ENCODE results near the gene TFAP2E. TPM values are rescaled to one million over a fixed set of nuclear protein-coding genes. Genes with fewer than 3 reads are reported as not detected.

Gene TFAP2E
- total RNA-seq, 1 experiment from 2014 or later = 0.26 TPM

DNA sequence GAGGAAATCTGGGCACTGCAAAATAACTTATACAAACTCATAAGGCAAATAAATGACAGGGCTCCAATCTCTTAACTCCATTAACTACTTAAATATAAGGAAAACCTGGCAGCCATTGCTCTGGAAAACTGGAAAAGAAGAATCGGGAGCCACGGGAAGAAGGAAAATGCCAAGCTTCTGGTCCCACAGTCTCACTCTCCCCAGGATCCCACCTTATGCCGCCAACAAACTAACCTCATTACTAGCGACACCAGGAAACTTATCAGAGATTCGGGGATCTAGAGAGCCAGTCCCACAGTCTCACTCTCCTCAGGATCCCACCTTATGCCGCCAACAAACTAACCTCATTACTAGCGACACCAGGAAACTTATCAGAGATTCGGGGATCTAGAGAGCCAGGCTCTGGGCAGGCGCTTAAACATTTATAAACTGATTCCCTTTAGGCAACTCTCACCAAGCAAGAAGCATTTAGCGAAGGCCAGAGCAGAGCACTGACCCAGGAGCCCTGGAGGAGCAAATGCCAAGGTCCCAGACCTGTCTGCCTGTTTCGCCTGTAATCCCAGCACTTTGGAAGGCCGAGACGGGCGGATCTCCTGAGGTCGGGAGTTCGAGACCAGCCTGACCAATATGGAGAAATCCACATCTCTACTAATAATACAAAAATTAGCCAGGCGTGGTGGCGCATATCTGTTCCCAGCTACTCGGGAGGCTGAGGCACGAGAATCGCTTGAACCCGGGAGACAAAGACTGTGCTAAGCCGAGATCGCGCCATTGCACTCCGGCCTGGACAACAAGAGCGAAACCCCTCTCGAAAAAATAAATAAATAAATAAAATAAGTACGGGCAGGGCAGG, 67.5 kb downstream of the TFAP2E start:
- peaks cover under 1% of the 10 kb centered on the region; the same call in 1 of the 2 replicates for H3K27me3 ChIP-seq
- peaks cover 32% of the 10 kb centered on the region for H3K36me3 ChIP-seq
- H3K9me3 ChIP-seq = no peaks in the 10 kb centered on the region
- peak; percentile 2 for DNase-seq
- peak overlapping the region; percentile 96 for H3K4me3 ChIP-seq

DNA sequence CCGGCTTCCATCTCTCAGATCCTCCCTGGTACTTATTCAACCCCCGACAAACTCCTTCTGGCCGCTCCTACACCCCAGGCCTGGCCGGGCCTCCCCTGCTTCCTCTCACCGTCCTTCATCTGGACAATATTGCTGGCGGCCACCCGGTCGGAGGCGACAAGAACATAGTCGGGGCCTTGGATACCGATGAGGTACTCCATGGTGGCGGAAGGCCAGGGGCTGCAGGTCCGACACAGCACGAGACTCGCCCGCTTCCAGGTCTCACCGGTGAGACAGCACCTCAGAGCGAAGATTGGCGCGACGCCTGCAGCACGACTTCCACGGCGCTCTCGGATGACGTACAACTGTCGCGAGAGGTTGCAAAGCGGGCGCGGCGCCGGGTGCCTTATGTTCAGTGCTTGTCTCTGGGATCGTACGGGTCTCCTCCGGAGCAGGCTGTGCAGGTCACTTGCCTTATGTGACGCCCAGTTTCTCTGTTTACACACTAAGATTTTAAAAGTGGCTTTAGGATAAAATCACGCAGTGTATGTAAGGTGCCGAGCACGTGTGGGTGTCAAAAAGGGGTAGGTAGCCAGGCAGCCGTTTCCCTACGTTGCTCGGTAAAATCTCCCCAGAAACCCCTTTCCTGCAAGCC, 68.2 kb downstream of the TFAP2E start, which contains the start of gene PSMB2:
Gene PSMB2 (minus strand): TSS at position 294 of the 634 bp plus-strand sequence. CDS start 94 bp downstream, at position 200.
- peak within 1 kb of the TSS; percentile 96 for H3K4me3 ChIP-seq
- H3K36me3 ChIP-seq = peaks cover 25% of the 10 kb centered on the region
- H3K27me3 ChIP-seq = peaks cover 6% of the 10 kb centered on the region; the same call in 1 of the 2 replicates
- peak; percentile 94 for DNase-seq
- H3K9me3 ChIP-seq = no peaks in the 10 kb centered on the region

DNA sequence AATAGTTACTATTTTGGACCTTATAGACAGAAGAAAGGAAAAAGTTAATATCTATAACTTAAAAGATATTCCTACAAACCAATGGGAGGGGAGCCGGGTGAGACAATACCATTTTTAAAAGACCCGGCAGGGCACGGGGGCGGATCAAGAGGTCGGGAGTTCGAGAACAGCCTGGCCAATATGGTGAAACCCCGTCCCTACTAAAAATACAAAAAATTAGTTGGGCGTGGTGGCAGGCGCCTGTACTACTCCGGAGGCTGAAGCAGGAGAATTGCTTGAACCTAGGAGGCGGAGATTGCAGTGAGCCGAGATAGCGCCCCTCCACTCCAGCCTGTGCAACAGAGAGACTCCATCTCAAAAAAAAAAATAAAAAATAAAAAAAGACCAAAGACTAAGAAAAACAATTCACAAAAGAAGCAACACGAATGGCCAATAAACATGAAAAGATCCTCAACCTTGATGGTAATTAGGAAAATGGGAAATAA, 69.4 kb downstream of the TFAP2E start:
- peak overlapping the region; percentile 96 for H3K4me3 ChIP-seq
- peaks cover 18% of the 10 kb centered on the region for H3K36me3 ChIP-seq
- no peaks in the 10 kb centered on the region for H3K9me3 ChIP-seq
- peak; percentile 29 for DNase-seq
- peaks cover 6% of the 10 kb centered on the region; the same call in 1 of the 2 replicates for H3K27me3 ChIP-seq

DNA sequence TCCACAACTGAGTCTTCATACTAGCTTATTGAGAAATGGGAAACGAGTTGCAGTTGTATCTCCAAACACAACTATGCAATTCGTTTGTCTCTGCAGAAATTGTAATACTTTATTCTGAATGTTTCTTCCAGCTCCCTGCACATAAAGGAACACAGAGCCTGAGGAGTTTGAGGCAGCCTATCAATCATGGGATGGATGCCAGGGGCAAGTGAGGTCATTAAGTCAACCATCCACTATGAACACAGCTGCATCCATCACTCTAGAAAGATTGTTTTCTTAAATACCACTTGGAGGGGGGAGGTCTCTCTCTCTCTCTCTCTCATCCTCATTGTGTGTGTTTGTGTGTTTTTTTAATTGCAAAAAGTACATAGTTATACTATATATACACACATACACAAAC, 71.1 kb downstream of the TFAP2E start:
- Histone ChIP-seq H3K4me3 (no peak overlapping the region), H3K9me3 (no peaks in the 10 kb centered on the region), H3K36me3 (peaks cover 9% of the 10 kb centered on the region), H3K27me3 (peaks cover 6% of the 10 kb centered on the region; the same call in 1 of the 2 replicates)
- peak; percentile 8 for DNase-seq

Other genes with a start within 250 kb of the TFAP2E start
- 27.8 and 60.7 TPM in 2 replicates for gene KIAA0319L, start 15.9 kb upstream of the TFAP2E start, total RNA-seq (2014; rRNA removed; shearing (Covaris generic); ENCODE audit: low replicate concordance)
- gene NCDN, start 15.5 kb upstream of the TFAP2E start, total RNA-seq (2014; rRNA removed; shearing (Covaris generic); ENCODE audit: low replicate concordance) = 15.8 and 22.4 TPM in 2 replicates
- 109 and 114 TPM in 2 replicates for gene PSMB2, start 68.2 kb downstream of the TFAP2E start, total RNA-seq (2014; rRNA removed; shearing (Covaris generic); ENCODE audit: low replicate concordance)
- gene C1orf216, start 145.6 kb downstream of the TFAP2E start, total RNA-seq (2014; rRNA removed; shearing (Covaris generic); ENCODE audit: low replicate concordance) = 9.0 and 12.1 TPM in 2 replicates
- gene CLSPN, start 196.7 kb downstream of the TFAP2E start, total RNA-seq (2014; rRNA removed; shearing (Covaris generic); ENCODE audit: low replicate concordance) = 10.0 and 13.8 TPM in 2 replicates
- 1.2 and 2.5 TPM in 2 replicates for gene AGO4, start 234.7 kb downstream of the TFAP2E start, total RNA-seq (2014; rRNA removed; shearing (Covaris generic); ENCODE audit: low replicate concordance)

Data from MG63 (cell line).